Stimulated activated CD4-positive, alpha-beta T cell treated with anti-CD3 and anti-CD28 coated beads, Interleukin-2, amount 100 ng/mL, for 4 hours (primary cell): ENCODE data around the gene BEST1.
"Not testable (repeated sequence)": the region's sequence is repeated elsewhere in the genome, so short reads cannot be mapped to it uniquely, and the experiment has no call there.

Experiments
- DNase-seq: peaks from one replicate; pipeline ENCODE4 v3.0.0-alpha.2; 2020; ENCODE audit warnings: low read depth

Gene BEST1

GRCh38 chr11:61964666-61965271, 14.6 kb downstream of the BEST1 start:
- DNase-seq, result not testable (repeated sequence)

DNA sequence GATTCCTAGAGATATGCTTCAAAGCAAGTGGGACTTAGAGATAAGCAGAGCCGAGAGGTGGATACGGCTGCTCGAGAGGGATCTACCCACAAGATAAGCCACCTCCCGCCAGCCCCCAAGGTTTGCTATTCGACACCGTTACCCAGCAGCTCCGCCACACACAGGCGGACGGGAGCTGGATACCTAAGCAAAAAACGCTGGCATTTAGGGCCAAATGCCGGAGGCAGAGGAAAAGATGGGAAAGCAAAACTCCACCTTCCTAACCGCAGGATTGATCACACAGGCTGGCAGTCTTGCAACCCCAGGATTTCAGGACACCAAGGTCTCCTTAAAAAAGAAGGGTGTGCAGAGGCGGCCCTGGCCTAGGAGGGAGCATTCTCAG, 16.6 kb downstream of the BEST1 start:
- DNase-seq, result no peak

- peak; percentile 70 for DNase-seq
Observed at GRCh38 chr11:61967116-61967923, 17.2 kb downstream of the BEST1 start, which contains the start of gene FTH1. TSS of gene FTH1 (minus strand) at chr11:61967634. CDS start at chr11:61967425, 209 bp downstream.

- DNase-seq, result no peak
Observed at GRCh38 chr11:61967924-61968757, 18.0 kb downstream of the BEST1 start.

DNA sequence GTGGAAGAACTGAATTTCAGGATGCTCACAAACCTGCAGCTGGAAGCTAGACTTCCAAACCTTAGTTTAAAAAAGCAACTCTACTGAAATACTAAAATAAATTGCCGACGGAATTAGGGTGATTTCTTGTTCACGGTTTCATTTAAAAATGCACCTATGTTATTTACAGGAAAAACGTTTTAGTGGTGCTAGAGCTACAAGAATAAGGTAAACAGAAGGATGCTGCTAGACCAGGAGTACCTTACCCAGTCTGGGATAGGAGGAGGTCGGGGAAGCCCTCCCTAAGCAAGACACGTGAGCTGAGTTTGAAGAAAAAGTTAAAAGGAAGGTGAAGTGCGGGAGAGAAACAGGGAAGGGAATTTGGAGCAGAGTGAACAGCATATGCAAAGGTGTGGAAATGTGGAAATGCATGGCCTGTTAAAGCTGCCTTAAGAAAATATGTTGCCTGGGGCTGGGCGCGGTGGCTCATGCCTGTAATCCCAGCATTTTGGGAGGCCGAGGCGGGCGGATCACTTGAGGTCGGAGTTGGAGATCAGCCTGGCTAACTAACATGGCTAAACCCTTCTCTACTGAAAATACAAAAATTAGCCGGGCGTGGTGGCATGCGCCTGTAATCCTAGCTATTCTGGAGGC, 18.7 kb downstream of the BEST1 start:
- no peak for DNase-seq

DNA sequence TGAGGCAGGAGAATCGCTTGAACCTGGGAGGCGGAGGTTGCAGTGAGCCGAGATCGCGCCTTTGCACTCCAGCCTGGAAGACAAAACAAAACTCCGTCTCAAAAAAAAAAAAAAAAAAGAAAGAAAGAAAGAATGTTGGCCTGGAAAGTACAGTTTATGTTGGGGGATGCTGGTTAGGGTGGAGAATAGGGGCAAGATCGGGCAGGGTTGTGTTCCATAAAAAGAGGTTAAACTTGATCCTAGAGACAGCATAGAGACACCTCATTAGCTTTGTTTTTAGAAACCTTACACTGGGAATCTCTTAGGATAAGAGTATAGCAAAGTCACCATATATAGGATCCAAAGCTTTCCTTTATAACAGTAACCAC, 19.2 kb downstream of the BEST1 start:
- DNase-seq, result no peak

GRCh38 chr11:61969838-61970662, 19.9 kb downstream of the BEST1 start:
- no peak for DNase-seq

GRCh38 chr11:61971248-61972111, 21.3 kb downstream of the BEST1 start:
- peak; percentile 44 for DNase-seq

- DNase-seq, result no peak
Observed at GRCh38 chr11:61972112-61972671, 22.0 kb downstream of the BEST1 start.

GRCh38 chr11:61972672-61973475, 22.7 kb downstream of the BEST1 start:
- DNase-seq, result no peak

GRCh38 chr11:61973476-61974162, 23.5 kb downstream of the BEST1 start:
- DNase-seq, result no peak

DNA sequence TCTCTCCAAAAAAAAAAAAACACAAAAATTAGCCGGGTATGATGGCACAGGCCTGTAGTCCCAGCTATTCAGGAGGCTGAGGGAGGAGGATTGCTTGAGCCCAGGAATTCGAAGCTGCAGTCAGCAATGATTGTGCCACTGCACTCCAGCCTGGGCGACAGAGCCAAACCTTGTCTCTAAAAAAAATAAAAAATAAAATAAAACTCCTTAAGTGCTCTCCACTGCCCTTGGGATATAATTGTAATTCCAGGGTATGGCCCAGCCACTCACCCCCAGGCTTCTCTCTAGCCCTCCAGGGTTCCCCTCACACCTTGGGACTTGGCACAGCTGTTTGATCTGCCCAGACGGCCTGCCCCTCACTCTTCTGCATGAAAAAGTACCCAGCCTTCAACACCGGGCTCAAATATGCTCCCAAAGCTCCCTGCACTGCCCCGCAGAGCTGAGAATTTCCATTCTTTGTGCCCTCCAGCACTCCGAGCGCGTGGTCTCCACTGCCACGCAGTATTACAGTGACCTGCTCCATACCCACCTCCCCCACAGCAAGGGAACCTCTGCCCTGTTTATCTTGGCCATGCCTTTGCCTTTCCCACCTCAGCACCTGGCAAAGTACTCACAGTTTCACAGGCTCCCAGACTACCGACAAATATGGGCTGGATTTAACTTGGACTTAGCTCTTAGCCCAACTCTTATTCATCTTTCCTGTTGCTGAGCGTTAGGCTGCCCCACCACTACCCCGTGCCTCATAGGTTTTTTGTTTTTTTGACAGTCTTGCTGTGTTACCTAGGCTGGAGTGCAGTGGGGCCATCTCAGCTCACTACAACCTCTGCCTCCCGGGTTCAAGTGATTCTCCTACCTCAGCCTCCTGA, 24.8 kb downstream of the BEST1 start:
- no peak for DNase-seq

- DNase-seq, result no peak
Observed at GRCh38 chr11:61975638-61976419, 25.7 kb downstream of the BEST1 start.

DNA sequence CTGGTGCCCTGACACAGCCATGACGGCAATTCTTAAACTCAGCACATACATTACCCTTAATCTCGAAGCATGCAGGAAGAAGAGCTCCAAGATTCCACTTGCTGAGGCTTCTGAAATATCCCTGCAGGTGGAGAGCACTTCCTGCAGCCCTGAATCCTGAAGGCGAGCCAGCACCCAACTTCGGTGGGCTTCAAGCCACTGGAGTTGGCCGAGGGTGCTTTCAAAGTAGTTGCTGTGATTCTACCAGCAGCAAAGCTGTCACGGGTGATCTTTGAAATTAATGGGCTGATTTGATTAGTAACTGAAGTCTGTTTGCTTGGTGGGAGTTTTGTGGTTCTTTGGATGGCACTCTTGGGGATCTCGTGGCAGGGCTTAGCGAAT, 26.3 kb downstream of the BEST1 start:
- no peak for DNase-seq

- no peak for DNase-seq
Observed at GRCh38 chr11:61976813-61977475, 26.8 kb downstream of the BEST1 start.
